NCI-H2029 treated with DMSO at 0.1 percent for 48 hours (cell line): ENCODE data around the gene PCDHB7.
"Not testable (repeated sequence)": the region's sequence is repeated elsewhere in the genome, so short reads cannot be mapped to it uniquely, and the experiment has no call there.

Experiments
- DNase-seq: peaks from one replicate; lab custom pipeline; 2025; lab: John Stamatoyannopoulos, UW

Gene PCDHB7

GRCh38 chr5:141172381-141173204, at the start of gene PCDHB7:
TSS of gene PCDHB7 (plus strand) at chr5:141172644. CDS start at chr5:141172836, 192 bp downstream.
- peak; percentile 14 for DNase-seq

- DNase-seq, result not testable (repeated sequence)
These were observed 48.9 kb upstream of the PCDHB7 start for GRCh38 chr5:141123396-141124135.

GRCh38 chr5:141127305-141127704, 45.1 kb upstream of the PCDHB7 start:
- no peak for DNase-seq

GRCh38 chr5:141135030-141135717, 37.3 kb upstream of the PCDHB7 start, which contains the start of gene PCDHB5:
TSS of gene PCDHB5 (plus strand) at chr5:141135206. CDS start at chr5:141135435, 229 bp downstream.
- no peak for DNase-seq

GRCh38 chr5:141135718-141136266, 36.7 kb upstream of the PCDHB7 start:
- no peak for DNase-seq

GRCh38 chr5:141137346-141137745, 35.1 kb upstream of the PCDHB7 start:
- not testable (repeated sequence) for DNase-seq

GRCh38 chr5:141149812-141150211, 22.6 kb upstream of the PCDHB7 start, which contains the start of gene PCDHB6:
TSS of gene PCDHB6 (plus strand) at chr5:141150057. CDS start at chr5:141150258, 201 bp downstream.
- no peak for DNase-seq

- DNase-seq, result no peak
These were observed 22.0 kb upstream of the PCDHB7 start for GRCh38 chr5:141150224-141150992.

- DNase-seq, result no peak
These were observed 21.5 kb upstream of the PCDHB7 start for GRCh38 chr5:141150993-141151325.

- DNase-seq, result not testable (repeated sequence)
These were observed 20.8 kb upstream of the PCDHB7 start for GRCh38 chr5:141151632-141152031.

- DNase-seq, result not testable (repeated sequence)
These were observed 20.3 kb upstream of the PCDHB7 start for GRCh38 chr5:141152096-141152495.

- DNase-seq, result no peak
These were observed 16.7 kb upstream of the PCDHB7 start for GRCh38 chr5:141155540-141156374.

- not testable (repeated sequence) for DNase-seq
These were observed 15.1 kb upstream of the PCDHB7 start for GRCh38 chr5:141157356-141157755.

- not testable (repeated sequence) for DNase-seq
These were observed 14.5 kb upstream of the PCDHB7 start for GRCh38 chr5:141157901-141158300.

GRCh38 chr5:141174291-141175104, 2.1 kb downstream of the PCDHB7 start:
- DNase-seq, result not testable (repeated sequence)

- DNase-seq, result no peak
These were observed 3.5 kb downstream of the PCDHB7 start for GRCh38 chr5:141175933-141176332.

- DNase-seq, result not testable (repeated sequence)
These were observed 5.2 kb downstream of the PCDHB7 start, which contains the start of gene PCDHB8 for GRCh38 chr5:141177577-141178191. TSS of gene PCDHB8 (plus strand) at chr5:141177790. CDS start at chr5:141178035, 245 bp downstream.

GRCh38 chr5:141179371-141179770, 6.9 kb downstream of the PCDHB7 start:
- DNase-seq, result not testable (repeated sequence)

- not testable (repeated sequence) for DNase-seq
These were observed 7.4 kb downstream of the PCDHB7 start for GRCh38 chr5:141179876-141180275.
